ENCODE data around the gene MAB21L3. TPM values are rescaled to one million over a fixed set of nuclear protein-coding genes. Genes with fewer than 3 reads are reported as not detected.
A peak's percentile ranks its signal among the peaks of the same experiment; 100 is the strongest.

MAB21L3 gene
- total and polyA plus RNA-seq, 2 of the 13 experiments (the other 11 are each of a cell fraction or from before 2014, with no cell fraction given), result 0.55 to 4.1 TPM

GRCh38 chr1:116179419-116179818 is 68.2 kb downstream of the MAB21L3 start (continued):
- TF ChIP-seq ZNF317 (CRISPR knock-in tag; IDR thresholded peaks at IDR 0.05) (0 out of 2 replicates have a peak, but pooled peaks have one; percentile 12), ZNF780A (CRISPR knock-in tag; IDR thresholded peaks at IDR 0.05) (no peak), CBX2 (IDR thresholded peaks at IDR 0.05; ENCODE audit: low read depth, low read length) (no peak), CBX2 (CRISPR knock-in tag; IDR thresholded peaks at IDR 0.05; ENCODE audit: low read depth) (no peak), ZNF839 (CRISPR knock-in tag; IDR thresholded peaks at IDR 0.05; ENCODE audit: borderline replicate concordance) (no peak), ZNF572 (CRISPR knock-in tag; IDR thresholded peaks at IDR 0.05) (no peak), ZNF605 (CRISPR knock-in tag; IDR thresholded peaks at IDR 0.05) (0 out of 2 replicates have a peak, but pooled peaks have one; percentile 21), STAG1 (CRISPR knock-in tag; IDR thresholded peaks at IDR 0.05) (0 out of 2 replicates have a peak, but pooled peaks have one; percentile 9), ZNF737 (CRISPR knock-in tag; IDR thresholded peaks at IDR 0.05; ENCODE audit: borderline replicate concordance) (no peak), ZNF674 (CRISPR knock-in tag; IDR thresholded peaks at IDR 0.05; ENCODE audit: low read depth) (no peak), ZNF652 (CRISPR knock-in tag; IDR thresholded peaks at IDR 0.05; ENCODE audit: borderline replicate concordance, low read depth) (no peak), SRF (IDR thresholded peaks at IDR 0.05; ENCODE audit: low read depth, low read length) (no peak), HOXA7 (CRISPR knock-in tag; IDR thresholded peaks at IDR 0.05) (no peak), MIER2 (CRISPR knock-in tag; IDR thresholded peaks at IDR 0.05) (no peak), MIER3 (CRISPR knock-in tag; IDR thresholded peaks at IDR 0.05; ENCODE audit: borderline replicate concordance) (no peak; the same call in 1 of the 2 replicates), RAD51 (IDR thresholded peaks at IDR 0.05; ENCODE audit: borderline replicate concordance) (no peak)
- TF ChIP-seq, protein P1, sequence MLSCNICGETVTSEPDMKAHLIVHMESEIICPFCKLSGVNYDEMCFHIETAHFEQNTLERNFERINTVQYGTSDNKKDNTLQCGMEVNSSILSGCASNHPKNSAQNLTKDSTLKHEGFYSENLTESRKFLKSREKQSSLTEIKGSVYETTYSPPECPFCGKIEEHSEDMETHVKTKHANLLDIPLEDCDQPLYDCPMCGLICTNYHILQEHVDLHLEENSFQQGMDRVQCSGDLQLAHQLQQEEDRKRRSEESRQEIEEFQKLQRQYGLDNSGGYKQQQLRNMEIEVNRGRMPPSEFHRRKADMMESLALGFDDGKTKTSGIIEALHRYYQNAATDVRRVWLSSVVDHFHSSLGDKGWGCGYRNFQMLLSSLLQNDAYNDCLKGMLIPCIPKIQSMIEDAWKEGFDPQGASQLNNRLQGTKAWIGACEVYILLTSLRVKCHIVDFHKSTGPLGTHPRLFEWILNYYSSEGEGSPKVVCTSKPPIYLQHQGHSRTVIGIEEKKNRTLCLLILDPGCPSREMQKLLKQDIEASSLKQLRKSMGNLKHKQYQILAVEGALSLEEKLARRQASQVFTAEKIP (CRISPR knock-in tag; IDR thresholded peaks at IDR 0.05; ENCODE audit: borderline replicate concordance), result no peak
- TF ChIP-seq, protein P2, sequence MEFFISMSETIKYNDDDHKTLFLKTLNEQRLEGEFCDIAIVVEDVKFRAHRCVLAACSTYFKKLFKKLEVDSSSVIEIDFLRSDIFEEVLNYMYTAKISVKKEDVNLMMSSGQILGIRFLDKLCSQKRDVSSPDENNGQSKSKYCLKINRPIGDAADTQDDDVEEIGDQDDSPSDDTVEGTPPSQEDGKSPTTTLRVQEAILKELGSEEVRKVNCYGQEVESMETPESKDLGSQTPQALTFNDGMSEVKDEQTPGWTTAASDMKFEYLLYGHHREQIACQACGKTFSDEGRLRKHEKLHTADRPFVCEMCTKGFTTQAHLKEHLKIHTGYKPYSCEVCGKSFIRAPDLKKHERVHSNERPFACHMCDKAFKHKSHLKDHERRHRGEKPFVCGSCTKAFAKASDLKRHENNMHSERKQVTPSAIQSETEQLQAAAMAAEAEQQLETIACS (CRISPR knock-in tag; IDR thresholded peaks at IDR 0.05), result no peak
- TF ChIP-seq, protein P3, sequence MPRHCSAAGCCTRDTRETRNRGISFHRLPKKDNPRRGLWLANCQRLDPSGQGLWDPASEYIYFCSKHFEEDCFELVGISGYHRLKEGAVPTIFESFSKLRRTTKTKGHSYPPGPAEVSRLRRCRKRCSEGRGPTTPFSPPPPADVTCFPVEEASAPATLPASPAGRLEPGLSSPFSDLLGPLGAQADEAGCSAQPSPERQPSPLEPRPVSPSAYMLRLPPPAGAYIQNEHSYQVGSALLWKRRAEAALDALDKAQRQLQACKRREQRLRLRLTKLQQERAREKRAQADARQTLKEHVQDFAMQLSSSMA (CRISPR knock-in tag; IDR thresholded peaks at IDR 0.05), result no peak
- TF ChIP-seq, protein P4, sequence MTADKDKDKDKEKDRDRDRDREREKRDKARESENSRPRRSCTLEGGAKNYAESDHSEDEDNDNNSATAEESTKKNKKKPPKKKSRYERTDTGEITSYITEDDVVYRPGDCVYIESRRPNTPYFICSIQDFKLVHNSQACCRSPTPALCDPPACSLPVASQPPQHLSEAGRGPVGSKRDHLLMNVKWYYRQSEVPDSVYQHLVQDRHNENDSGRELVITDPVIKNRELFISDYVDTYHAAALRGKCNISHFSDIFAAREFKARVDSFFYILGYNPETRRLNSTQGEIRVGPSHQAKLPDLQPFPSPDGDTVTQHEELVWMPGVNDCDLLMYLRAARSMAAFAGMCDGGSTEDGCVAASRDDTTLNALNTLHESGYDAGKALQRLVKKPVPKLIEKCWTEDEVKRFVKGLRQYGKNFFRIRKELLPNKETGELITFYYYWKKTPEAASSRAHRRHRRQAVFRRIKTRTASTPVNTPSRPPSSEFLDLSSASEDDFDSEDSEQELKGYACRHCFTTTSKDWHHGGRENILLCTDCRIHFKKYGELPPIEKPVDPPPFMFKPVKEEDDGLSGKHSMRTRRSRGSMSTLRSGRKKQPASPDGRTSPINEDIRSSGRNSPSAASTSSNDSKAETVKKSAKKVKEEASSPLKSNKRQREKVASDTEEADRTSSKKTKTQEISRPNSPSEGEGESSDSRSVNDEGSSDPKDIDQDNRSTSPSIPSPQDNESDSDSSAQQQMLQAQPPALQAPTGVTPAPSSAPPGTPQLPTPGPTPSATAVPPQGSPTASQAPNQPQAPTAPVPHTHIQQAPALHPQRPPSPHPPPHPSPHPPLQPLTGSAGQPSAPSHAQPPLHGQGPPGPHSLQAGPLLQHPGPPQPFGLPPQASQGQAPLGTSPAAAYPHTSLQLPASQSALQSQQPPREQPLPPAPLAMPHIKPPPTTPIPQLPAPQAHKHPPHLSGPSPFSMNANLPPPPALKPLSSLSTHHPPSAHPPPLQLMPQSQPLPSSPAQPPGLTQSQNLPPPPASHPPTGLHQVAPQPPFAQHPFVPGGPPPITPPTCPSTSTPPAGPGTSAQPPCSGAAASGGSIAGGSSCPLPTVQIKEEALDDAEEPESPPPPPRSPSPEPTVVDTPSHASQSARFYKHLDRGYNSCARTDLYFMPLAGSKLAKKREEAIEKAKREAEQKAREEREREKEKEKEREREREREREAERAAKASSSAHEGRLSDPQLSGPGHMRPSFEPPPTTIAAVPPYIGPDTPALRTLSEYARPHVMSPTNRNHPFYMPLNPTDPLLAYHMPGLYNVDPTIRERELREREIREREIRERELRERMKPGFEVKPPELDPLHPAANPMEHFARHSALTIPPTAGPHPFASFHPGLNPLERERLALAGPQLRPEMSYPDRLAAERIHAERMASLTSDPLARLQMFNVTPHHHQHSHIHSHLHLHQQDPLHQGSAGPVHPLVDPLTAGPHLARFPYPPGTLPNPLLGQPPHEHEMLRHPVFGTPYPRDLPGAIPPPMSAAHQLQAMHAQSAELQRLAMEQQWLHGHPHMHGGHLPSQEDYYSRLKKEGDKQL (CRISPR knock-in tag; IDR thresholded peaks at IDR 0.05; ENCODE audit: low read depth), result no peak
- TF ChIP-seq, protein P5, sequence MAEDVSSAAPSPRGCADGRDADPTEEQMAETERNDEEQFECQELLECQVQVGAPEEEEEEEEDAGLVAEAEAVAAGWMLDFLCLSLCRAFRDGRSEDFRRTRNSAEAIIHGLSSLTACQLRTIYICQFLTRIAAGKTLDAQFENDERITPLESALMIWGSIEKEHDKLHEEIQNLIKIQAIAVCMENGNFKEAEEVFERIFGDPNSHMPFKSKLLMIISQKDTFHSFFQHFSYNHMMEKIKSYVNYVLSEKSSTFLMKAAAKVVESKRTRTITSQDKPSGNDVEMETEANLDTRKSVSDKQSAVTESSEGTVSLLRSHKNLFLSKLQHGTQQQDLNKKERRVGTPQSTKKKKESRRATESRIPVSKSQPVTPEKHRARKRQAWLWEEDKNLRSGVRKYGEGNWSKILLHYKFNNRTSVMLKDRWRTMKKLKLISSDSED (CRISPR knock-in tag; IDR thresholded peaks at IDR 0.05), result no peak
